ENCODE results near the gene KSR2.
"Not testable (repeated sequence)": the region's sequence is repeated elsewhere in the genome, so short reads cannot be mapped to it uniquely, and the experiment has no call there.

Gene KSR2

DNA sequence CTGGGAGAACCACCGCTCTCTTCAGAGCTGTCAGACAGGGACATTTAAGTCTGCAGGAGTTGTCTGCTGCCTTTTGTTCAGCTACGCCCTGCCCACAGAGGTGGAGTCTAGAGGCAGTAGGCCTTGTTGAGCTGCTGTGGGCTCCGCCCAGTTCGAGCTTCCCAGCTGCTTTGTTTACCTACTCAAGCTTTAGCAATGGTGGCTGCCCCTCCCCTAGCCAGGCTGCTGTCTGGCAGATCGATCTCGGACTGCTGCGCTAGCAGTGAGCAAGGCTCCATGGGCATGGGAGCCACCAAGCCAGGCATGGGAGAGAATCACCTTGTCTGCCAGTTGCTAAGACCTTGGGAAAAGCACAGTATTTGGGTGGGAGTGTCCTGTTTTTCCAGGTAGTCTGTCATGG is 340.1 kb downstream of the KSR2 start:
- not testable (repeated sequence) for DNase-seq (ENCODE audit: low spot score)

DNA sequence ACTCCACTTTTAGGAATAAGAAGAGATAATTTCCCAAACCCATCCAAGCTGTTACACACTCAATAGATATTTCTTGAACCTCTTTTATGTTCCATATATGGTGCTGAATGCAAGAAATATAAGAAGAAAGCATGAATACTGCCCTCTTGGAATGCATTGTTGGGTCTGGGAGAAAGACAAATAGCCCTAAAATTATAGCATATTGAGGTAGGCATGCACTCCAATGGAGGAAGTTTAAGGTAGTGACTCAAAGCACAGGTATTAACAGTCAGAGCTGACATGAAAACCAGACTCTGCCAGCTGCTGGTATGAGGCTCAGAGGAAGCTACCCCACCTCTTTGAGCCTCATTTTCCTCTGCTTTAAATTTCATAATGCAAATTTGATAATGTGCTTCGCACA is 346.0 kb downstream of the KSR2 start:
- no peak for DNase-seq (ENCODE audit: low spot score)

GRCh38 chr12:117622087-117622486 is 346.7 kb downstream of the KSR2 start:
- DNase-seq (ENCODE audit: low spot score) = no peak

DNA sequence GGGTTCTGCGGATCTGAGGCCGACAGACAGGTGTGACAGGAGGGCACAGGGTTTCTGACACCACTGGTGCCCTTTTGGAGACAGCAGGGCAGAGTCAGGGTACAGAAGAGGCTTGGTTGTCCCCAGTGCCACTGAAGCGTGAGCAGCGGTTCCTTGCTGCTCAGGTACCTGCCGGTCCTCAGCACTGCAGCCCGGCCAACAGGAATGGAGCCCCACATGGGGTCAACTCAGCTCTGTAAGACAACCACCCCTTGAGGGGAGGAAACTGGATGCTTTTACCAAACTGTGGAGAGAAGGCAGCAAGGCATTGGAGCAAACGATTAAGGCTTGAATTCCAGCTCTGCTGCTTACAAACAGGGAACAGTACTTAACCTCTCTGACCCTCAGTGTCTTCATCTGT is 361.0 kb downstream of the KSR2 start:
- no peak for DNase-seq (ENCODE audit: low spot score)

DNA sequence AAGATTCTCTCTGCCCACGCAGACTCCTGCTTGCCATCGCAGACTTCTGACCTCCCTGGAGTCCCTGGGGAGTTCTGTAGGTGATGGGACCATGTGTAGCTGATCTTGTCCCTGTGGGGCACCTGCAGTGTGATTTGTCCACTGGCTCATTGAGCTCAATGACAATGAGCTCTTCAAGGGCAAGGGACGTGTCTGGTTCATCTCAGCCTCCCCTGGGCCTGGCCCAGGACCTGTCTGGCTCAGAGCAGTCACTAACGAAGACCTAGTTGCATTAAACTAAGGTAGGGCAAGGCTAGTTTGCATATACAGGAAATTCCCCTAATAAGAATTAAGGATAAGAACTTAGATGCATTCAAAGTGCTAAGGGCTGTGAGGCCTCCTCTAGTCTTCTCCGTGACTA is 361.8 kb downstream of the KSR2 start:
- DNase-seq (ENCODE audit: low spot score) = no peak

DNA sequence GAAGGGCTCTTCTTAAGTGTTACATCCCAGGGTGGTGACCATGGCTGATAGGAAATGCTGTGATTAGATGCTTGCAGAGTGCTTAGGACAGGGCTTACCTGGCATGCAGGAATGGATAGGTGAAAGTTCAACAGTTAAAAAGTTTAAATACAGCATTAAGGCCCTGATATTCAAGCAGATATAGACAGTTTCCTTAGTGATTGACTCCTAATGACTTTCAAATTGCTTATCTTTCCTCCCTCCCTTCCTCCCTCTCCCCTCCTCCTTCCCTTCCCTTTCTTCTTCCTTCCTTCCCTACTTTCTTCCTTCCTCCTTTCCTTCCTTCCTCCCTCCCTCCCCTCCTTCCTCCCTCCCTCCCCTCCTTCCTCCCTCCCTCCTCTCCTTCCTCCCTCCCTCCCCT is 362.8 kb downstream of the KSR2 start:
- DNase-seq (ENCODE audit: low spot score) = no peak

DNA sequence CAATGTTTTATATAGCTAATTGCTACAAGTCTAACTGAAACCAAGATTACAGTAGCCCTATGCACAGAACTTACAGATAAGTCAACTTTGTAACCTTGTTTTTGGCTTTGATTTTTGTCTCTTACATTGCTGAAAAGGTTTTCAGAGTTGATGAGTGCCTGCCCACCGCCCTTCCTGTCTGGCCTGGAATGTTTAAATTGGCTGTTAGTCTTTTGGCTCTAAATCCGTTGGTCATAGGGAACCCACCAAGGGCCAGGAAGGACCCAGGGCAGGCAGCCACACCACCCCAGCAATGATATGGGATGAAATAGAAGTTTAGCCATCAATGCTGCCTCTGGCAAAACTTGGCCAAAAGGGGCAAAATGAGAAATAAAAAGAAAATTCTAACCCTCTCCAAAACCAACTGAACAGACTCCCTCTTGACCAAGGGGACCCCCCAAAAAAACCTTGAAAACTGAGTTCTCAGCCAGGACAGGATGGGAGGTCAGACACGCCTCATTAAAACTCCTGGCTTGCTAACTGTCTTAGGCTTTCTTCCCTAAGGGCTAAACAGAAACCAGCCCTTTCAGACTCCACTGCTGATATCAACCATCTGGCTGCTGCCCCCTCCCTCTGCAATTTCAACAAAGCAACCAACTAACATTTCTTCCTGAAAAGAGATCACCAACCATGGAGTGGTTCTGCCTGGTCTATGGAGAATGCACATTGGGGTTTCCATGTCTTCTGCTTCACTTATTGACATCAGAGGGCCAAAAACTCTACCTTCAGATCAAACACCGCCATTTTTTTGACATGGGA is 365.3 kb downstream of the KSR2 start:
- no peak for DNase-seq (ENCODE audit: low spot score)

DNA sequence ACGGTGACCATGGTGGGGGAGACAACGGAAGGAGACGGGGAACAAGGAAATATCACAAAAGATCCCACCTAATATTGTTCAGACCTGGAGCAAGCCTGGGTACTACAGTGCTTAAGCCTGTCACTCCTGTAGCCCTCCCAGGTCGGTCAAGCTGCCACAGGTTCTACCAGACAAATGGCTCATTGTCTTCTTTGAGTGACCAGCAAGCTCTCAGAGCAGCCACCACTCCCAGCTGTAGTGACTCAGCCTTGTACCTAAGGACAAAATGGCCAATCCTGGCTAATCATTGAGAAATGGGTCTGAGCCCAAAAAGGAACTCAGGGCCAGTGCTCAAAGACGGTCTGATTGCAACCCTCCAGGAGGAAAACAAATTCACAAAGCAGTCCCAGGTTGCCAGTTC is 368.9 kb downstream of the KSR2 start:
- DNase-seq (ENCODE audit: low spot score) = no peak

- no peak for DNase-seq (ENCODE audit: low spot score)
These were observed 371.8 kb downstream of the KSR2 start for GRCh38 chr12:117596968-117597367.

- no peak for DNase-seq (ENCODE audit: low spot score)
These were observed 373.0 kb downstream of the KSR2 start for GRCh38 chr12:117595751-117596150.

DNA sequence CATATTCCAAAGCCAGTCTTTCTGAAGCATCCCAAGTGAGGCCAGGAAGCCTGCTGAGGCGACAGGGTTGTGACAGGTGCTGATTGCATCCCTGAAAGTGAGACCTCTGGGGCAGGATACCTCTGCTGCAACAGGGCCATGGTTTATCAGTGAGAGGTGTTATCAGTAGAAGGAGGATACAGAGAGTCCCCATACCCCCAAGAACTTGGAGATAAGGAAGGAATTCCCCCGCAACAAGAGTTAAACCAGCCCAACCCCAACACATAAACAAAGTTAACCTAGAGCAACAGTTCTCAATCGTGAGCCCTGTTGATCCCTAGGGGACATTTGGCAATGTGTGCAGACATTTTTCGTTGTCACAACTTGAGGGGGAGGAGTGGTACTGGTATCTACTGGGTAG is 374.3 kb downstream of the KSR2 start:
- DNase-seq (ENCODE audit: low spot score) = no peak

DNA sequence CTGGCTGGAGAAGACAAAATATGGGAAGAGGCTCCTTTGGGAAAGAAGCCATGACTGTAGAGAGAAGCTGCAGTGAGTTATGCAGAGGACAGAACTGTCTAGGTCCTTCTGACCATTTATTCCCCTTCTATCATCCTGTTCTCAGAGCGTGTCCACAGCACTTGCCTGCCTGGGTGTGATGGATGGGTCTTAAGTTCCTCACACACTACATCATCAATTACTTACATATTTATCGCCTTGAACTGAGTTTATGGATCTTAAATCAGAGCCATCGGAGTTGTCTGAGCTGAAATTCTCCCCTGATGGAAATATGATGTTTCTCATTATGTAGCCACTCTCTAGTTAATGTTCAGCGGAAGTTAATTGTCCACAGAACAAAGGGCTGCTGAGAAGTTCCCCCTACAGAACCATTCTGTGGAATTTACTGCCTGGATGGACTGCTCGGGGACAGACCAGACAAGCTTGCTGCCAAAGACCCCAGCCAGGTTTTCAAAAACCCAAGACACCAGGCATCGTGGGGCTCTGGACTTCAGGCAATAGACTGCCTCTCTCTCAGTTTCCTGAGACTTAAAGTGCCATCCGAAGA is 374.9 kb downstream of the KSR2 start:
- DNase-seq (ENCODE audit: low spot score) = no peak

DNA sequence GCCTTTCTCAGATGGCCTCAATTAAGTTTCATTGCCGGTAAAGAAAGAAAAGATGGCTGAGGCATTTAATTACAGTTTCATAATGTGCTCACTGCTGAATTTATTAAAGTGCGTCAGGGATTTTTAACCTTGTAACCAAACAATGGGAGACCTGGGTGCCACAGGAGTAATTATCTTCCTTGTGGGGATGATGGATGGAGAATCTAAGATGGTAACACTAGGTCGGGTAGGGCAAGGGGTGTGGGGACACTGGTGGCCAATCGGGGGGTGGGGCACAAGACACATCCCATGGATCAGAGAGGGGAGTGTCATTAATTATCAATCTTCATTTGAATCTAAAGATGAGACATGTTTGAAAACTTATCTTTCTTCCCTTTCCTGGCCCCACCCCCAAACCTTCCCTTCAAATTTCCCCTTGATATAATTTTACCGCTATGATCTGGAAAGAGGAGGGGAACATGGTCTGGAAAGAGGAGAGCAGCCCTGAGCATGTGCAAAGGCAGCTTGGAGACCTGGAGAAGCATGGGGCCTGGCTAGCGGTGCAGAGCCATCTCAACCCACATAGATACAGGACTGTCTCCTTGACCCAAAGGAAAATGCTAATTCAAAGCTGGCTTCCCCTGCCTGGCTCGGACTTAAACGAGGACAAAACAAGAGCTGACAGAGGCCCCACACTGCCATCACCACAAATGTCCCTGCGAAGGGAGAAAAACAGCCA is 376.0 kb downstream of the KSR2 start:
- no peak for DNase-seq (ENCODE audit: low spot score)

- no peak for DNase-seq (ENCODE audit: low spot score)
These were observed 377.8 kb downstream of the KSR2 start for GRCh38 chr12:117590999-117591398.

DNA sequence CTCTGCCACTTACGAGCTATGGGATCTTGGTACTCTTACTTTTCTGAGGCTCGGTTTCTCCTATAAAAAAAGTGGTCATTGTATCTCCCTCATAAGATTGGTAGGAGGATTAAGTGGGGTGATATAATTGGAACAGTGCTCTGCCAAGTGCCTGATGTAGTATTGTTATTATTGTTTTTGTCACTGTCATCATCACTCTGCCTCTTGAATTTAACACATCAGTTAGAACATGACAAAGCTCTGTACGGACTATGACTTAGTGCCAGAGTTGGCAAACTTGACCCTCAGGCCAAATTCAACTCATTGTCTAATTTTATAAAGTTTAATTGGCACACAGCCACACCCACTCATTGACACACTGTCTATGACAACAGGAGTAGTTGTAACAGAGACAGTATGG is 378.4 kb downstream of the KSR2 start:
- DNase-seq (ENCODE audit: low spot score) = no peak

DNA sequence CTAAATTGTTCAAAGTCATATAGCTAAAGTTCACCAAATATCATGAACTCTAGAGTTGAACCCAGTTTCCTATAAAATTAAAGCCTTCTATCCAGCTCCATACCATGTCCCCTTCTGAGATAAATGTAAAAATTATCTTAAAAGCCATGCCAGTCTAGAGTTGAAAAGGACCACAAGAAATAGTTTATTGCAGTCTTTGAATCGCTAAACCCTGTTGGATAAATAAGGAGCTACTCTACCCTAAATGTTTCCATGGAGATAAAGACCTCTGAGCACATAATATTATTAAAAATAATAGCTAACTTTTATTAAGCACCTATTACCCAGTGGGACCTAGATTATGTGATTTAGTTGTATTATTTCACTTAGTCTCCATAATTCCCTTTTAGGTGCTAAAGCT is 379.8 kb downstream of the KSR2 start:
- no peak for DNase-seq (ENCODE audit: low spot score)

GRCh38 chr12:117587631-117588287 is 381.0 kb downstream of the KSR2 start:
- DNase-seq (ENCODE audit: low spot score) = peak; percentile 44

GRCh38 chr12:117583677-117584225 is 385.0 kb downstream of the KSR2 start:
- no peak for DNase-seq (ENCODE audit: low spot score)

DNA sequence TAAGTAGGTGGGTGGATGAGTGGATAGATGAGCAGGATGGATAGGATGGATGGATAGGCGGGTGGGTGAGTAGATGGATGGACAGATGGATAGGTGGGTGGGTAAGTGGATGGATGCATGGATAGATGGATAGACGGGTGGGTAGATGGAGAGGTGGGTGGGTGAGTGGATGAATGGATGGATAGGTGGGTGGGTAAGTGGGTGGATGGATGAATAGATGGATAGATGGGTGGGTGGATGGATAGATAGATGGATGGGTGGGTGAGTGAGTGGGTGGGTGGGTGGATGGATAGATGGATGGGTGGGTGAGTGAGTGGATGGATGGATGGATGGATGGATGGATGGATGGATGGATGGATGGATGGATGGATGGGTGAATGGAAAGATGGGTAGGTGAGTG is 385.7 kb downstream of the KSR2 start:
- no peak for DNase-seq (ENCODE audit: low spot score)

GRCh38 chr12:117582135-117582784 is 386.5 kb downstream of the KSR2 start:
- DNase-seq (ENCODE audit: low spot score) = no peak

- DNase-seq (ENCODE audit: low spot score) = peak; percentile 21
These were observed 388.1 kb downstream of the KSR2 start for GRCh38 chr12:117580718-117581062.

Measured in hematopoietic multipotent progenitor cell treated with erythropoietin and hydrocortisone succinate and interleukin-3 and kit ligand, for 15 days (in vitro differentiated cells).